GM12891 (cell line): Measurements from ENCODE around the gene DLX2.

ENCODE experiments used
- PAX5 ChIP-seq: IDR thresholded peaks from 2 replicates; pipeline ENCODE4 v1.6.1; 2011; ENCODE audit warnings: low read length, moderate library complexity, mild to moderate bottlenecking; ENCODE audit not compliant: insufficient read depth, severe bottlenecking
- POLR2A ChIP-seq: IDR thresholded peaks from 2 replicates; pipeline ENCODE4 v1.6.1; 2011; ENCODE audit warnings: low read depth, low read length, control low read depth
- POLR2AphosphoS5 ChIP-seq: IDR thresholded peaks from 2 replicates; pipeline ENCODE4 v1.6.1; 2011; ENCODE audit warnings: low read depth, low read length, control low read depth
- POU2F2 ChIP-seq: IDR thresholded peaks from 2 replicates; pipeline ENCODE4 v1.6.1; 2011; ENCODE audit warnings: low read depth, mild to moderate bottlenecking, control low read depth, low read length, moderate library complexity
- SPI1 ChIP-seq: IDR thresholded peaks from 2 replicates; pipeline ENCODE4 v1.6.1; 2011; ENCODE audit warnings: low read depth, low read length, control low read depth
- TAF1 ChIP-seq: IDR thresholded peaks from 2 replicates; pipeline ENCODE4 v1.6.1; 2011; ENCODE audit warnings: low read depth, low read length, control low read depth

GRCh38 chr2:172120118-172120517 is 17.4 kb upstream of the DLX2 start:
- TF ChIP-seq TAF1 (no peak), POLR2A (no peak), POLR2AphosphoS5 (no peak), SPI1 (no peak), PAX5 (no peak), POU2F2 (no peak)
